ENCODE measurements around the gene ZMIZ1.

Gene ZMIZ1

DNA sequence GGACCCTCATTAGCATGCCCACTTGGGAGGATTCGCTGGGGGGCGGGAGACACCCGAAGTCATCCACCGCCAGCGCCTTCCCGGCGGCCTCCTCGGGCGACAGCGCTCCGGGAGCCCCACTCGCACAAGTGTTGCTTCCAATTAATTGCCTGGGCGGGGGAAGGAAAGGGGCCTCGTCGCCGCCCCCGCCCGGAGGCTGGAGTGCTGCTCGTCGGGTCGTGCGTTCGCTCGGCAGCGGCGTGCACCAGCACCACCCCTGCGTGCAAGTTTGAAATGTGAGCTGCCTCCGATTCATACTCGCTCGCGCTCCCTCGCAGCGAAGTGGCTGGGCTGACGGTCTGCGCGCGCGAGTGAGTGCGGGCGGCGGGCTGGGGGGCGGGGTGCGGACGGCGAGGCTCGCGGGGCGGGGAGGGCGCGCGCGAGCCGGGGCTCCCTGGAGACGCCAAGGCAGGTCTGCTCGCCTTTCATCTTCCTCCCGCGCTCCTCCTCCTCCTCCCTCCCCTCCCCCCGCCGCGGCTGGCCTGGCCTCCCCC is 173.9 kb downstream of the ZMIZ1 start:
- DNase-seq (ENCODE audit: low read depth in 2 of 3, low spot score in 2 of 3), result peak in 2 of 3 experiments; percentile 44 to 51

DNA sequence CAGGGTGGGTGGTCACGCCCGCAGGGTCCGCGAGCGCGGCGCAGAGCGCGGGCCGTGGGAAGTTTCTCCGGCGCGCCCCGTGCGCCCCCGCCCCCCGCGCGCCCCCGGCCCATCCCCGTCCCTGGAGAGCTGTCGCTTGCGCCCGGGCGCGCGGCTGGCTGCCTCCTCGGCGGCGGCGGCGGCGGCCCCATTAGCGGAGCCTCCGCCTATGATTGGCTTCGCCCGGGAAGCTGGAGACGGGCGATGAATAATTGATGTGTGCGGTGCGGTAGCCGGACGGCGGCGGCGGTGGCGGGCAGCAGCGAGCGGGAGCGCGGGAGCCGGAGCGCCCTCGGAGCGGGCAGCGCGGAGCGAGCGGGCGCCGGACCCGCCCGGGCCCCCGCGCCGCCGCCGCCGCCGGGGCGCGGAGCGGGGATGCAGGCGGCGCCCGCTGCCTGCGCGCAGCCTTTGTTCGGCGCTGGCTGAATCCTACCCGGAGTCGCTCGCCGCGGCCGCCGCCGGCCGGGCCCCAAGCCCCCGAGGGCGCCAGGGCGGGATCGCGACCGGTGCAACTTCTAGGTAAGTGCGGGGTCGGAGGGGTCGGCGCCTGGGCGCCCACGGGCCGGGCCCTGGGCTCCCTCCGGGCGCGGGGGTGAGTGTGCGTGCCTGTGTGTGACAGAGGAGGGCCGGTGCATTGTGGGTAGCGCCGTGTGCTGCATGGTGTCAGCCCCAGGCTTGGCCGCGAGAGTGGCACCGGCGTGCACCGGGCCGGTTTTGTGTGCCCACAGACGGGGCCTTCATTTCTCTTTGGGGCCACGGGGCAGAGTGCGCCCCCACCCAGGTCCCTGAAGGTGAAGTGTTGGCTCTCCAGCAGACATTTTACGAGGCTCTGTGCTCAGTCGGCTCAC is 174.7 kb downstream of the ZMIZ1 start:
- DNase-seq (ENCODE audit: low read depth in 2 of 3, low spot score in 2 of 3), result peak in 2 of 3 experiments; percentile 44 to 47

GRCh38 chr10:79244068-79244442 is 175.3 kb downstream of the ZMIZ1 start:
- no peak for DNase-seq (ENCODE audit: low read depth in 2 of 3, low spot score in 2 of 3)

DNA sequence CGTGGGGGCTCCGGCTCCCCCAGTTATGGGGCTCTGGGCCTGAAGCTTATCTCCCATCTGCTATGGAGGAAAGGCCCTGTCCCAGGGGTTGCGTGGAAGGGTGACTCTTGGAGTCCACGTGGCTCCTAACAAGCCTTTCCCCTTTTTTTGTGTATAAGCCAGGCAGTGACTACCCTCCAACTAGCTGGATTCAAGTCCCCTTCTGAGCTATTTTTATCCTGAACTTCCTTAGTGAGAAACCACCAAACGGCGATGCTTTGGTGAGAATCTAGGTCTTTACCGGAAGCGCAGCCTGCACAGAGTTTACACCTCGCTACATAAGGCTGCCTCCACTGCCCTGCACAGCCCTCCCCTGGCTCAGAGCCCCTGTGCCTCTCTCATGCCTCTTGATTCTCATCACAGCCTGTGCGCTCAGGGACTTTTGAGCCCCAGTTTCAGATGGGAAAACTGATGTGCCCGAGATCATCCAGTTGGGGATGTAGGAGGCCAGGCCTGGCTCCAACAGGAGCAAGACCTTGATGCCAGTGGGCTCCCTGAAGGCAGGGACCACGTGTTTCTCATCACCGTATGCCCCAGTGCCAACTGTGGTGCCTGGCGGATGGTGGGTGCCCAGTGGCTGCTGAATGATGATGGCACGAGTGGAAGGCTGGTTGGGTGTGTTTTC is 176.2 kb downstream of the ZMIZ1 start:
- DNase-seq (ENCODE audit: low read depth in 2 of 3, low spot score in 2 of 3), result no peak

- no peak for DNase-seq (ENCODE audit: low read depth in 2 of 3, low spot score in 2 of 3)
Measured at GRCh38 chr10:79245539-79246208, 176.9 kb downstream of the ZMIZ1 start.

DNA sequence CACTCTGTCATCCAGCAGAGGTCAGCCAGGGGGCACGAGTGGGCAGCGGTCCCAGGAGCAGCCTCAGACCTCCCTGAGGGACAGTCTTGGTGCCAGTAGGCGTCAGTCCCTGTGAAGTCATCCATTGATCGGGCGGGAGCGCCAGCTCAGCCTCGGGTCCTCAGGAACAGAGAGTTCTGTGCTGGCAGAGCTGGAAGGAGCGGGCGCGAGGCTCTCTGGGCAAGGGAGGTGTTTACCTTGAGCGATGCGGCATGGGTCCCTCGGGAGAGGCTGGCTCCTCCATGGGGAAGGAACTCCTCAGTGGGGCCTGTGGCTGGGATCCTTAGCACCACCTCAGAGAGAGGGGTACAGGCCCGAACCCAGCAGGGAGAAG is 177.4 kb downstream of the ZMIZ1 start:
- DNase-seq (ENCODE audit: low read depth in 2 of 3, low spot score in 2 of 3), result no peak

DNA sequence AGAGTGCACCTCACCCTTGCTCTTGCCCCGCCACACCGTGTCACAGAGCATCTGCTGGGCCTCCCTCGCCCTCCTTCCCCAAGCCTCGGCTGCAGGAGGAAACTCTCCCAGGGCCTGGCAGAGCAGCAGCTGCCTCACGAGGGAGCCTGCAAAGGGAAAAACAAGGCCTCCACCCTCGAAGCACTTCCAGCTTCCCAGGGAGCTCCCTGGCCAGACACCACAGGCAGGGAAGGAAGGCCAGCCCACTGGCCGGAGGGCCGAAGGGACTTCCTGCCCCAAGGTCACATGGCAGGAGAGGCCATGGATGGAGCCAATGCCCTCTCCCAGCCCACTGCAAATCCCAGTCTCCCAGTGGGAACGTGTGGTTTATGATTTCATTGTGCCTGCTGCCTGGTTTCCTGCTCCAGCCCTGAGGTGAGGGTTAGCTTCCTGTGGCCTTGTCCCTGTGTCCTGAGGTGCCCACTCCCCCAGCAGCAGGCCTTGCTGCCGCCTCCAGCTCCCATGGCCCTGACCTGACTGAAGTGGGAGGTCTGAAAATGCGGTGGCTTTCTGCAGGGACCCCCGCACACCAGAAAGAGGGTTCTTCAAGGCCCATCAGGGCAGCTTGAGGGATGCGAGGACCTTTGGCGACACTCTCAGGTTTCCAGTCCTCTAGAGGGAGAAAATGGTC is 178.0 kb downstream of the ZMIZ1 start:
- no peak for DNase-seq (ENCODE audit: low read depth in 2 of 3, low spot score in 2 of 3)

GRCh38 chr10:79247373-79248137 is 178.8 kb downstream of the ZMIZ1 start:
- no peak for DNase-seq (ENCODE audit: low read depth in 2 of 3, low spot score in 2 of 3)

DNA sequence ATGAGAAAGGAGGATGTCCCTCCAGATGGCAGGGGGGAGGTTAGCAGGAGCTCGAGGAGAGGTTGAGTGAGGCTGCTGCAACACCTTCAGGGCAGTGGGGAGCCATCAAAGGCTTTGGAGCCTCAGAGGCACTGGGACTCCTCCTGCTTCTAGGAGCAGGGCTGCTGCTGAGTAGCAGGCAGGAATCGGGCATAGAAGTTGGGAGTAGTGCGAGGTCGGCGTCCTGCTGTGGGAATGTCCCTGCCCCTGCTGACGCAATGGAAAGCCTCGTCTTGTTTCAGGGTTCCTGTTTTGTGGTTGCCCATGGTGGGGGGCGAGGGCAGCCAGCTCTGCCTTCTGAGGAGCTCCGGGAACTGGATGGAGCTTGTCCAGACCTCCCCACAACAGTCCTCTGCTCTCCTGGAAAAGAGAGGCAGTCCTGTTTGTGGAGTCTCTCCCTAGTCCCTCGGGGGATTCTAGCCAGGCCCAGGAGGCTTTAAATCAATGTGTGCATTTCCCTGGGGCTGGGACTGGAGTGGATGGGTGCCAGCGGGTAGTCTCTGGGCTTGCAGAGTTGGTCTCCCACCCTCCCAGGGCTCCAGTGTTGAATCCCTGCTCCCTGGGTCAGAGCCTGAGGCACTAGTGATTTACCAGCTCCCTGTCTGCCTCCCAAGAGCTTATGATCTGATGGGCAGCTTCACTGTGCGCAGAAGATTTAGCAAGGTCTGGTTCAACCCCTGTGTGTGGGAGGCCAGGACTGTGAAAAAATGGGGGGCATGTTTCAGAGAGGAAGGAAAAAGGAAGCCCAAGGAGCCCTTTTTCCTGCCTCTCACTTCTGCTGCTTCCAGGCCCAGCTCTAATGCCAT is 179.8 kb downstream of the ZMIZ1 start:
- no peak for DNase-seq (ENCODE audit: low read depth in 2 of 3, low spot score in 2 of 3)

- no peak for DNase-seq (ENCODE audit: low read depth in 2 of 3, low spot score in 2 of 3)
Measured at GRCh38 chr10:79249186-79250121, 180.7 kb downstream of the ZMIZ1 start.

DNA sequence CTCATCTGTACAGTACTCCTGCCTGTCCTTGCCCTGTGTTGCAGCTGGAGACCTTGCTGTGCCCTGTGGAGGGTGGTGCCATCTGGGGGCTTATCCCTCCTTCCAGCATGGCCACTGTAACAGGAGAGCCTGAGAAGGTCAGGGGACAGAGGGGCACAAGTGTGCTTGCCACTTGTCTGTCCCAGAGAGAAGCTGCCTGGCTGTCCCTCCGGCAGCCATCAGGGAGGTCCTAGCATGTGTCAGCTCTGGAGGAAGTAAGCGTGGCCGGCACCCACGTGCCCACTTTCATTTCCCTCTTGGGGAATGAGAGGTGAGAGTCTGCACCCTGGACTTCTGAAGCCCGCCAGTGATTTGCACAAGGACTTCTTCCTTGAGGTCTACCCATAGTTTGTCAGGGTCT is 181.5 kb downstream of the ZMIZ1 start:
- DNase-seq (ENCODE audit: low read depth in 2 of 3, low spot score in 2 of 3), result no peak

- no peak for DNase-seq (ENCODE audit: low read depth in 2 of 3, low spot score in 2 of 3)
Measured at GRCh38 chr10:79252450-79252849, 183.7 kb downstream of the ZMIZ1 start.

DNA sequence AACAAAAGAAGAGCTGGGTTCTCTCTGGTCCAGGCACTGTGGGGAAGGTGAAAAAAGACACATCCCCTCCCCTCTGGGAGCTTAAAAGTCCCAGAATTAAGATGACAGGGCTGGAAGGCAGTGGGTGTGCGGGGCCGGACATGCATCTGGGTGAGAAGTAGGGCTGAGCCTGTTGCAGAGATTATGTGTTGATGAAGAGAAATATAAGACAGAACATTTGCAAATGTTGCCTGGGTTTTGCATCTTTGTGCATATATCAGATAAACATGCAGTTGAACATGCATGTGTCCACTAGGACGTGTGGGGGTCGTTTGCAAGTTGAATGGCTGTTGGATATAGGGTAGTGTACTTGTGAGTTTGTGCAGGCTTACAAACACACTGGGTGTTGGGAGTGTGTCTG is 184.2 kb downstream of the ZMIZ1 start:
- no peak for DNase-seq (ENCODE audit: low read depth in 2 of 3, low spot score in 2 of 3)

DNA sequence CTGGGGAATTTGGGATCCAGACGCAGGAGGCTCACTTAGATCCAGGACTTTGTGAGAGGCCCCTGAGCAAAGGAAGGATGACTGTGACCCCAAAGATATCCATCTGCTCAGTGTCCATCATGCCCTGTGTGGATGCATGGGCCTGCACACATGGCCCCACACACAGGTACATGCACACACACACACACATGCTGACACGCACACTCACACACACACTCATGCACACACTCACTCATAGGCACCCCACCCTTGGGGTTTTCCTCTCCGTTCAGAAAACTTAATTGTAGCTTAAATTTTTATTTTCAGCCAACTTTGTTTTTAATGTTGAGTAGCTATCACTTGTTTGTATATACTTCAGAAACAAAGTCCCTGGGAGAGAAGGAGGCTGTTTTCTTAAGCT is 184.9 kb downstream of the ZMIZ1 start:
- no peak for DNase-seq (ENCODE audit: low read depth in 2 of 3, low spot score in 2 of 3)

DNA sequence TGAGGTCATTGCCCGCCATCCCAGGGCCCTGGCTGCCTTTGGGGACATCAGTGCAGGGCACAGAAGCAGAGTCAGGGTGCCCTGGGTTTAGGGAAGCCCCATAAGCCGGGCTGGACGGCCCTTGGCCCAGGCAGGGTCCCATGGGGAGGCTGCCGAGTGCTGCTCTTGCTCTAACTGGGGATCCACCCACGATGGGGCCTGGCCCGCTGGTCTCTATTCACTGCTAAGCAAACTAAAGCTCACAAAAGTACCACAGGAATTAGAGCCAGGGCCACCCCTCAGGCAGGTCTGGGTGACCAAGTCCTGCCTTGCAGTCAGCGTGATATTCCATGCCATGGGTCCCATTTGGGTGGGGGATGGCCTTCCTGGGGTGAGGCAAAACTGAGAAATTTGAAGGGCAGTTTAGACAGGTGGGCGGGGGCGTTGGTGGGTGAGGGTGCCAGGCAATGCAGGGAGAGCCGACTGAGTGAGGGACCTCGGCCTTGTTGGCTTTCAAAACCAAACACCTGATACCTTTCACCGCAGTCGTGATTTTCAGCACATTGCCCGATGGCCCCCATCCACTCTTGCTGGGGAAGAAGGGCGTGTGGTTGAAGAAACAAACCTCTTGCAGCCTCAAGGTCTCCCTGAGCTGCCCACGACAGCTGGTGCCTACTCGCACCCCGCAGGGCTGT is 185.7 kb downstream of the ZMIZ1 start:
- no peak for DNase-seq (ENCODE audit: low read depth in 2 of 3, low spot score in 2 of 3)

DNA sequence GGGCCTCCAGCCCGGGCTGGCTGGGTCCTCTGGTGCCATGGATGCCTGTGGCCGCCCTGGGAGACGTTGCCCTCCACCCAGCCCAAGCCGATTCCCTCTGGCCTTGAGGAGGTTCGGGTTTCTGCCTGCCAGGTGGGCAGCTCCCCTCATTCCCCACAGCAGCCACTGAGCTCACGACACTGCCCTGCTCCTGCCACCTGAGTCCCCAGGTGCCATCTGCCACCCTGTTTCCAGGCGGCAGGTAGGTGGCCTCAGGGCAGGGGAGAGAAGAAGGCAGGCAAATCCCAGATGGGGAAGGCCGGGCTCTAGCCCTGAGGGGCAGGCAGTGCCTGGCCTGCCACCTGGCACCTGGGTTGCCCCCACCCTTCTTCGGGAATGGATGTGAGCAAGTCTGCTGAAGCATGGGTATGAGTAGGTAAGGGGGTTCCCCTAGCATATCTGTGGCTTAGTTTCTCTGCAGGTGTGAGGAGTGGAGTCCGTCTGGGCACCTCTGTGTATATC is 186.3 kb downstream of the ZMIZ1 start:
- no peak for DNase-seq (ENCODE audit: low read depth in 2 of 3, low spot score in 2 of 3)

- no peak for DNase-seq (ENCODE audit: low read depth in 2 of 3, low spot score in 2 of 3)
Measured at GRCh38 chr10:79256264-79256806, 187.6 kb downstream of the ZMIZ1 start.
